HG03442 (cell line): ENCODE data around the gene HS3ST4.

ENCODE experiments used
- ATAC-seq: cut with Tn5 transposase; IDR thresholded peaks from one replicate; pipeline ENCODE4 v1.9.1; 2021; ENCODE audit warnings: mild to moderate bottlenecking, moderate library complexity; ENCODE audit not compliant: unreplicated experiment

The HS3ST4 gene

DNA sequence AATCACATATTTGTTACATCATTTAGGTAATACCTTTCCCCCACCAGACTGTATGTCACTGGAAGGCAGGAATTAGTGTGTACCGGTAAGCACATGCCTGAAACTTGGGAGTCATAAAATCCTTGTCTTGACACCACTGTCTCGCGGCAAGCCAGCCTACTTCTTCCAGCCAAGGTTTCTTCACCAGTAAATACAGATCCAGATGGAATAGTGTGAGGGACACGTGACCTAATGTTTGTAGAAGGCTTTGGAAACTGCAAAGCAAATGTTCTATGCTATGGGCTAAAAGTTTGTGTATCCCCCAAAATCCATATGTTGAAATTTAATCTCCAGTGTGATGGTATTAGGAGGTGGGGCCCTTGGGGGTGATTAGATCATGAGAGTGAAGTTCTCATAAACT, 126.1 kb downstream of the HS3ST4 start:
- ATAC-seq, result no peak

DNA sequence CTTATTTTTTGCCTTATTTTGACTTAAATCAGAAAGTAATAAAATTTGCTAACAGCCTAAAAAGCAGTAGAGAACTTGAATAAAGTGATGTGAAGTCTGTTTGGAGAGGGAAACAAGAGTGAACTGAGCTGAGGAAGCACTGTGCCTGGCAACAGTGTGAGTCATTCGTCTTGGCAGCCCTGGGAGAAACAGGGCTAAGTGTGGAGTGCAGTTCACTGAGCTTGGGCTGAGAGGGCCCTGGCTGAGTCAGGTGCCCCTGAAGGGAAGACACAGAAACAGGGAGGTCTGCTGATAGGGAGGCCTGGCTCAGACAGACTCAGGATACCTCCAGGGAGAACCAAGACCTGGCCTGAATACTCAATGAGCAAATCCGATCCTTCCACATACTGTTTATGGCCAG, 132.1 kb downstream of the HS3ST4 start:
- no peak for ATAC-seq

DNA sequence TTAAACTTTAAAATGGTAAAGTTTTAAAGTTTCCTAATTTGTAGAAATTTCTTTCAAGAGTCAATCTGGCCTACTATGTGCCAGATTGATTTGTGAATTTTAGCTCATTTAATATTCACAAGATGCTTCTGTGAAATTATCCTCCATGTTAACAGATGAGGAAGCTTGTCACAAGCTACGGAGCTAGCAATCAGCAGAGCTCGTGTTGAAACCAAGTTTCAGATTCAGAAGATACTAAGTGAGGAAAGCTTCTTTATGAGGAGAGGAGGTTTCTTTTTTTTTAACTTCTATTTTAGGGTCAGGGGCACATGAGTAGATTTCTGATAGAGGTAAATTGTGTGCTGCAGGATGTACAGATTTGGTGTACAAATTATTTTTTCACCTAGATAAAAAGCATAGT, 135.9 kb downstream of the HS3ST4 start:
- no peak for ATAC-seq

DNA sequence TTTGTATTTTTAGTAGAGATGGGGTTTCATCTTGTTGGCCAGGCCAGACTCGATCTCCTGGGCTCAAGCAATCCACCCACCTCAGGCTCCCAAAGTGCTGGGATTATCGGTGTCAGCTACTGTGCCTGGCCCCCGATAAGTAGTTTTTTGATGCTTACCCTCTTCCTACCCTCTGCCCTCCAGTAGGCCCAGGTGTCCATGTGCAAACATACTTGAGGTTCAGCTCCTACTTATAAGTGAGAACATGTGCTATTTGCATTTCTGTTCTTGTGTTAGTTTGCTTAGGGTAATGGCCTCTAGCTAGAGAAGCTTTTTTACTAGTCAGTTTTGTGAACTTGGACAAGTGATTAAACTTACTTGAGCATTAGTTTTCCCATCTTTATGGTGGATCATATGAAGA, 136.8 kb downstream of the HS3ST4 start:
- no peak for ATAC-seq

DNA sequence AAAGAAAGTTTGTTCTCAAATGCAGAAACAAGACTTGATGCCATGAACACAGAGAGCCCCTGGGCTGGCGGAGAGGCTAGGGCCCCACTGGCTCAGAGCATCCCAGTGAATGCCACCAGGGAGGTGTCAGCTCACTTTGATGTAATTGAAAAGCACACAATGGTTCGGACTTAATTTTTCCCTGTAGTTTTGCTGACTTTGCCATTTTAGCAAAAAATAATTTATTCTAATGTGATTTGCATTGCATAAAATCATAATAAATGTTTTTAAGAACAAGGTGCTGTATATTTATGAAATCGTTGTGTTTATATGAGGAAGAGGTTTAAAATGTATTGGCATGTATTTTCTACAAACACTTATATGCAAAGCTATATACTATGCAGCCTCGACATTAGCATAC, 140.5 kb downstream of the HS3ST4 start:
- ATAC-seq, result no peak

DNA sequence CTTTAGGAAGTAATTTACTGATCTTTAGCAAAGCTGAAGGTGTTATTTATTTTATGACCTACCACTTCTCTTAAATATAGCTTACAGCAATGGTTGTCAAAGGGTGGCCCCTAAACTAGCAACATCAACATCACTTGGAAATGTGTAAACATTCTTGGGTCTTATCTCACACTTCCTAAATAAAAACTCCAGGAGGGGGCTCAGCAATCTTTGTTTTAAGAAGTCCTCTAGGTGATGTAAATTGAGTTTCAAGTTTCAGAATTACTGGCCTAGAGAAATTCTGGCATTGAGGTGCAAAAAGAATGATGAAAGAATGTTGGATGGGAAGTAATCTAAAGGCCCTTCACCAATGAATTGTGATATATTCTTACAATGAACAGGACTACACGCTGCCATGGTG, 142.3 kb downstream of the HS3ST4 start:
- ATAC-seq, result no peak

DNA sequence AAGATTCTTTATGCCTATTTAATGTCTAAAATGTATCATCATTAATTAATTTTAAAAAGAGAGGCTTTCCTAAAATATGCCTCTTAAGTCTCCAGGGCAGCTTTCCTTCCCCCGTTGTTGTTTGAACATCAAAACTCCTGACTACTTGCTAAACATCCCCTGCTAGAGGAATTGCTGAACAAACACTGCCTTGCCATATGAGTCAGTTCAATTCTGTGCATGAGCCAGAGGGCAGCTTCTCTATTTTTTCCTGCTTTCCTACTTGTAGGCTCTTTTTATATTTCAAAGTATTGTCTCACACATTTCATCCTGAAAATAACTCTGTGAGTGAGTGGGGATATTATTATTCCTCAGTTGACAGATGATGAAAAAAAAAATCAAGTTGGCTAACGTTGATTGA, 143.4 kb downstream of the HS3ST4 start:
- no peak for ATAC-seq

DNA sequence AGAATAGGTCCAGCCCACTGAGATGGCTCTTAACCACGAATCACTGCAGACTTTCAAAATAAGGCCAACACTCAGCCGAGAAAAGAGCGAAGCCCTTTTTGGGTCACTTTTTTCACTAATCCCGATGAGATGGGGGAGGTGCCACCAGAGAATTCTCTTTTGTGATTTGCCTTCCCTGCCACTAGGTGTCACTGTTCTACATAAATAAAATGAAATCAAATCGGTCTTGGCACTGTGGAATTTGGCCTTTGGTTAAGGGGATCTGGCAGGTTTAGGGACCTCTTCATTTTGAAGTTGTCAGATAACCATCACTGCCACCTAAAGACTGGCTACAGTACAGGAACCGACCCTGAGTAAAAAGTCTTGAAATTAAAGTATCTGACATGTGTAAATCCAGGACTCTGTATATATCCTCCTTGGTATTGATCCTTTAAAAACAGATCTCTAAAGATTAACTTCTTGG, 147.0 kb downstream of the HS3ST4 start:
- no peak for ATAC-seq

DNA sequence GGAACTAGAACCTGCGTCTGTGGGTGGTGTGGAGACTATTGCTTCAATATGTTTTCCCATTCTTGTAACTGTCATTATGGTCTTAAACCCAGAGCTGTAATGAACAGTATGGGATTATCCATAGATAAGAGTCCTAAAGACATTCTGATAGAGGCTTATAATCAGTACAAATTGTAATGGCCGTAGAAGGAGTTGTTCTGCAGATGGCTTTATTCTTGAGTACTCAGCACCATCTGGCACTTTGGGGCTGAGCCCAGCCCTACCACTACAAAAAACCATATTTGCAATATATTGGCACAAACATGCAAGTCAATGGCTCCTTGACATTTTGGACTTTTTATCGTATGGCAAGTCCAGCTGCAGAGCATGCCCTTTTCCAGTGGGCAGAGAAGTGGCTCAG, 150.0 kb downstream of the HS3ST4 start:
- no peak for ATAC-seq

DNA sequence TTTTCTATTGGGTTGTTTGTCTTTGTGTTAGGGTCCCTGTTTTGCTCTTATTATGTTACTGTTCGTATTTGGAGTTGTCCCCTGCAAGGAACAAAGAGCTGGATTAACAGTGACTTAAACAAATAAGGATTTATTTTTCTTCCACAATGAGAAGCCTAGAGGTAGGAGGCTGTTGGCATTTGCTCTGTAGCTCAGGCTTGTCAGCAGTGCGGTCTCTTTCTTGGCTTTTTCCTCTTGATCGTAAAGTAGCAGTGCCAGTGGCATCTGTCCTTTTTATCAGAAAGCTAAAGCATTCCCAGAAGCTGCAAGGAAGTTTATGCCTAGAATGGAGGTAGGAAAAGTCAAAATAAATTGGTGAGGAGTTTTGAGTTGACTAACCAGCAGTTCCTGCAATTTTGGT, 154.1 kb downstream of the HS3ST4 start:
- ATAC-seq, result no peak

DNA sequence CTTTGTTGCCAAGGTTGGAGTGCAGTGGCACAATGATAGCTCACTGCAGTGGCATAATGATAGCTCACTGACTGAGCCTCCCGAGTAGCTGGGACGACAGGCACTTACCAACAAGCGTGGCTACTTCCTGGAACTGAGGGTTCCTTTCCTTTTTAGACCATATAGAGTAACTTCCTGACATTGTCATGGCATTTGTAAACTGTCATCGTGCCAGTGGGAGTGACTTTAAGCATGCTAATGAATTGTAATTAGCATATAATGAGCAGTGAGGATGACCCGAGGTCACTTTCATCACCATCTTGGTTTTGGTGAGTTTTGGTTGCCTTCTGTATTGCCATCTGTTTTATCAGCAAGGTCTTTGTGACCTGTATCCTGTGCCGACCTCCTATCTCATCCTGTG, 162.4 kb downstream of the HS3ST4 start:
- ATAC-seq, result no peak

DNA sequence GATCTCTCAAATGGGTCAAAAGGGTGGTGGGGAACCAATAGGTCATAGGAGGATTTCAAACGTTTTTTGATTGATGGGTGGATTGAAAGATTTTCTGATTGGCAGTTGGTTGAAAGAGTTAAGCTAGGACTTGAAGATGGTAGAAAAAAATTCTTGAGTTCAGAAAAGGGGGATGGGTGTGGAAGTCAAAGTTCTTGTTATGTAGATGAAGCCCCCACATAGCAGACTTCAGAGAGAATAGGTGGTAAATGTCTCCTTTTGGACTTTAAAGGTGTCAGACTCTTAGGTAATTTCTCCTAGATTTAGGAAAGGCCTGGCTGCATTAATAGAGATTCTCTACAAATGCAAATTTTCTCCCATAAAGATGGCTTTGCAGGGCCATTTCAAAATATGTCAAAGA, 163.3 kb downstream of the HS3ST4 start:
- no peak for ATAC-seq

DNA sequence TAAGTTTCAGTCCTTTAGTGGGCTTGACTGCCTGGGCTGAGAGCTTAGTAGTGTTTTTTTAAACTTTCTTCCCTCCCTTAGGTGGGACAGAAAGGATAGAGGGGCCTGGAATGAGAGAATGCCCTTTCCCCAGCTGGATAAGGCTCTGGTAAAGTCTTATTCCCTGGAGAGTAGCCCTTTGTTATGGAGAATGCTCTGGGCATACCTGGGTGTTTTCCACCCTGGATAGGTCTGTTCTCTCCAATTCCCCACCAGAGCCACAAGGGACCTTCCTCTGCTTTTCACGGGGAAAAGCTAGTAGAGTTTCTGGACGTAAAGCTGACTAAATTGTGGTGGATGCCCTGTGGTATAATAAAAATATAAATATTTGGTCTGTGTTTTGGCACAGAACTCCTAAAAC, 164.1 kb downstream of the HS3ST4 start:
- ATAC-seq, result no peak

DNA sequence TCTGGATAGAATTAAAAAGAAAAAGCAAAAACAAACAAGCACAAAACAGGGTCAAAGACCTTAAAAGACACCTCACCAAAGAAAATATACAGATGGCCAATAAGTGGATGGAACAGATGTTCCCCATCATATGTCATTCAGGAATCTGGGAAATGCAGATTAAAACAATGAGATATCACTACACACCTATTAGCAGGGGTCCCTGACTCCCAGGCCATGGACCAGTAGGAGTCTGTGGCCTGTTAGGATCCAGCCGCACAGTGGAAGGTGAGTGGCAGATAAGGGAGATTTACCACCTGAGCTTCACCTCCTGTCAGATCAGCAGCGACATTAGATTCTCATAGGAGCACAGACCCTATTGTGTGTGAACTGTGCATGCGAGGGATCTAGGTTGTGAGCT, 167.9 kb downstream of the HS3ST4 start:
- no peak for ATAC-seq

DNA sequence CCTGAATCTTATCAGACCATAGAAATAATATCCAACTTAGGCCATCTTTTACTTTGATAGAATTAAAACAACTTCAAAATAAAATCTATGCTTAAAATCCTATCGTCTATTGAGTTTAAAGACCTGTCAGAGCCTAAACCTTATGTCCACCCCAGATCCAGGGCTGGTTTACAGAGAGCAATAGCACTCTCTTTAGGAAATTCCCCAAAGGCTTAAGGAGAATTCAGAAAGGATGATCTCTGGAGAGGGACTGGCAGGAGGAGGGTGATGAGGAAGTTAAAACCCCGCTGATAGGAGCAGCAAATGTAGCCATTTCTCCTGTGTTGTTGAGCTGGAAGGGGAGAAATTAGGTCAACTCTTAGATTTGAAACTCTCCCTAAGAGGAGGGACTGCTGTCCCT, 175.3 kb downstream of the HS3ST4 start:
- no peak for ATAC-seq

DNA sequence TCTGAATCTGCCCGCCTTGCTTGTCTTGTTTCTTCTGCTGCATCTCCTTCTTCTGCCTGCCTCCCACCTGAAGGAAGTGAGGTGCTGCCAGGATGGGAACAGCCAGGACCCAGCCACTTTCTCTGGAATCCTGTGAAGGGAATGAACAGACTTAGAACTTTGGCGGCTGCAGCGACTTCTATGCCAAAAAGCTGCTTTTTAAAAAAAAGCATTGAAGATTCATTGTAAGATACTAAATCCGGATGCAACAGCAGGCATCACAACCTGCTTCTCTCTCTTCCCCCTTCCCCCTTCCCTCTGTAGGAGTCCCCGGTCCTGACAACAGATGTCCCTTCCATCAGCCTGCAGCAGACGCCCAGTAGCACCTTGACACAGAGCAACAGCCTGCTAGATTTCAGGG, 176.3 kb downstream of the HS3ST4 start:
- no peak for ATAC-seq

DNA sequence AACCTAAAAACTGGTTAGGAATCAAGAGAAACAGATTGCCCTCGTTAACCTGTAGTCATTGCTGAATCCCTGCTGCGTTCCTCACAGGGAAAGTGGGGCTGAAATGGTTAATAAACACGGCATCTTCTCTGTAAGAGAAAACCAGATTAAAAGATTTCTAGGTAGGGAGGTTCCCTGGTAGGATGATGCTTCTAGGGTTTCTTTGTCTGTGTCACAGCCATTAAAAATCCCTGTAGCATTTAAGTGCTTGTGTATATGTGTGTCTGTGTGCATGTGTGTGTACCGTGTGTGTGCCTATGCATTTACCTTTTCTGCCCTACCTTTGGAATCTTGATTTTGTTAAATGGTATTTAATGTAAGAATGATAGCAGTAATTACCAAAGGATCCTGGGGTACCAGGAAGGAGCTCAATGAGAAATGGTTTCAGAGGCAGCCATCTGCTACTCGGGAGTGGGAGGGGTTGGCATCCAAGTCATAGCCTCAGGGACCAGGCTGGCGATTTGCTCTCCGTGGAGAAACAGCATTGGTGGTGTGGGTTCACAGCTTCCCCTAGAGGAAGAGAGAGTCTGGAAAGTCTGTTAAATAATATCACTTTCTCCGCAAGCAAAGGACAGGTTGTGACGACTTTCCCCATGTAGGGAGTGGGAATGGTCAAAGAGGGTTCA, 177.1 kb downstream of the HS3ST4 start:
- no peak for ATAC-seq

DNA sequence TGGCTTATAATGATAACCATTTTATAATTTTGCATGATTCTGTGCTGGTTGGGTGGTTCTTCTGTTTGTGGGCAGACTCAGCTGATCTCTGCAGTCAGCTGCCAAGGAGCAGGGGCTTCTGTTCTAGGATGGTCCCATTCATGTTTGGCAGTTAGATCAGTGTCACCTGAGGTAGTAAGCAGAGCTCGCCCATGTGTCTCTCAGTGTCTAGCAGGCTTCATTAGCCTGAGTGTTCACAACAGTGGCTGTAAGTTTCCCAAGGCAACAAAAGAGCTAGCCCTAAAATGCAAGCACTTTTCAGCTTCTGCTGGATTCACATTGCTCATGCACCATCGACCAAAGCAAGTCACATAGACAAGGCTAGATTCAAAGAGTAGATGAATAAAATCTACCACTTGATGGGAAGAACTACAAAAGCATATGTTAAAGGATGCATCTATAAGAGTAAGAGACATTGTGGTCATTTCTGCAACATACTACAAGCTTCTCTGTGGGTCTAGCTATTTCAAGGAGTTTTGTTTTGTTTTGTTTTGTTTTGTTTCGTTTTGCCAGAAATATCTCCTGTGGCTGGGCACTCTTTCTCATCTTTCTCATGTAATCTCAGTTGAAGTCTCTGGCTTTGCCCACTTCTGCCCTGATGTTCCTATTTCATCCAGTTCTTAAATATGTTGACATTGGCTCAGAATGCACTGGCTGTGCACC, 180.8 kb downstream of the HS3ST4 start:
- ATAC-seq, result no peak

DNA sequence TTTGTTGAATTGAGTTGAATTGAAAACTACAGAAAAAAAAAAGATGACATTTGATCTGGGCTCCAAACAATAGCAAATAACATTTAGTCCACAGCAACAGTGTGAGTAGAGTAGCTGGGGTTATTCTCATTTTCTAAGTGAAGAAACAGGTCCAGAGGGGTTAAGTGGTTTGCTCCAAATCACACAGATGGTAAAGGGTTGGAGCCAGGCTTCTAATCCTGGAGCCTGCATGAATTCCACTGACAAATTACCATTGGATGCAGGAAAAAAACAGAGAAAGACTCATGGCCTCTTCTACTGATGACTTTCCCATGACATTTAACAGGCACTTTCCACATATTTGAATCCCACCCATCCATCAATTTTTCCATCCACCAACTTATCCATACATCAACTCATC, 182.4 kb downstream of the HS3ST4 start:
- no peak for ATAC-seq

DNA sequence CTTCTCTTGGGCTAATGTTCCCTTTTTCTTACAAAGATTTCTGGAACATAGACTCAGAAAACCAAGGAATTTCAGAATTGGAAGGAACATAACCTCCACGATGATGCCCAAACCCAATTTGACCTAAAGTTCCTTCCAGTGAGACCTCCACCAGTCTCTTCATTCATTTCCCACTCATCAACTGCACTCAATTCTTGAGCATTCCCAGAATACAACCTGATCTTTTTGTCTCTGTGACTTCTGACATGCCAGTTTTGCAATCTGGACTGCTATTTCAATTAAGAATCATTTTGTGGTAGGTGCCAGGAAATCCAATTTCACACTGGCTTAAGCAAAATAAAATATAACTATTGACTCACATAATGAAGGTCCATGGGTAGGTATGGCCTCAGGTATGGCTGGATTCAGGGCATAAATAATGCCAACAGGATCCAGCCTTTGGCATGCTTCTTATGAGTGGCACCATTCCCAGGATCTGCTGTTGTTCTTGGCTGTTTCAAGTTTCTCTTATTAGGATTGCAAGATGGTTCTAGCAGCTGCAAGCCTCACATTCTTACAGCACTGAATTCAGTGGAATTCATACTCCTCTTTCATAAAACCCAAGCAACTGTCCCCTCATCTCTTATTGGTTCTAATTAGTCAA, 184.3 kb downstream of the HS3ST4 start:
- no peak for ATAC-seq

DNA sequence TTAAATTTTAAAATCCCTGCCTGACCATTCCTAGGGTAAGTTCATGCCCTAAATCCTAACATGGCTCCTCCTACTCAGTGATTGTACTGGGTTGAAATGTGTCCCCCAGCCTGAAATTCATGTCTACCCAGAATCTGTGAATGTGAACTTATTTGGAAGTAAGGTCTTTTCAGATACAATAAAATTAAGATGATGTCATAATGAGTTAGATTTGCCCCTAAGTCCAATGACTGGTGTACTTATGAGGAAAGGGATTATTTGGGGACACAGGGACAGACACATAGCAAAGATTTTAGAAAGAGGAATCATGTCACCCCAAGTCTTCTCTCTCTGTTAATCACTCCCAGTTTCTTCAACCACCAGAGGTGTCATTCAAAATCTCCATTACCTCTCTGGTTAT, 185.3 kb downstream of the HS3ST4 start:
- no peak for ATAC-seq

DNA sequence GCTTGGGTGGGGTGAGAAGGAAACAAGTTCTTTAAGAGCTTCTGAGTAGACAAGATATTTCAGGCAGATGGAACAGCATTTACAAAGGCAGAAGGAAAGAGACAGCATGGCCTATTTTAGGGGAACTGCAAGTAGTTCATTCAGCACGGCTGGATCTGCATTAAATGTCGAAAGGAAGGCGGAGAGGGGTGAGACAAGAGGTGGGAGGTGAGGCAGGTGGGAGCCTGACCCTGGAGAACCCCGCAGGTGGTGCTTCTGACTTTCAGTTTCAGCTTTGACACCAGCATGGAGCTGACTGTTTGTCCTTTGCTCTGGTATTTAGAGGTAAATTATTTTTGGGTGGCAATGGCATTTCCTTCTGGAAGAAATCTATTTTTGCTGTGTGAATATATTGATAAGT, 194.8 kb downstream of the HS3ST4 start:
- ATAC-seq, result no peak
